HG02943 (cell line): Measurements from ENCODE around the gene ZNF684.
"Not testable (repeated sequence)": the region's sequence is repeated elsewhere in the genome, so short reads cannot be mapped to it uniquely, and the experiment has no call there.

Source experiments
- ATAC-seq: cut with Tn5 transposase; IDR thresholded peaks from one replicate; pipeline ENCODE4 v1.9.1; 2021; ENCODE audit warnings: mild to moderate bottlenecking, low read depth, moderate library complexity; ENCODE audit not compliant: unreplicated experiment

The ZNF684 gene

DNA sequence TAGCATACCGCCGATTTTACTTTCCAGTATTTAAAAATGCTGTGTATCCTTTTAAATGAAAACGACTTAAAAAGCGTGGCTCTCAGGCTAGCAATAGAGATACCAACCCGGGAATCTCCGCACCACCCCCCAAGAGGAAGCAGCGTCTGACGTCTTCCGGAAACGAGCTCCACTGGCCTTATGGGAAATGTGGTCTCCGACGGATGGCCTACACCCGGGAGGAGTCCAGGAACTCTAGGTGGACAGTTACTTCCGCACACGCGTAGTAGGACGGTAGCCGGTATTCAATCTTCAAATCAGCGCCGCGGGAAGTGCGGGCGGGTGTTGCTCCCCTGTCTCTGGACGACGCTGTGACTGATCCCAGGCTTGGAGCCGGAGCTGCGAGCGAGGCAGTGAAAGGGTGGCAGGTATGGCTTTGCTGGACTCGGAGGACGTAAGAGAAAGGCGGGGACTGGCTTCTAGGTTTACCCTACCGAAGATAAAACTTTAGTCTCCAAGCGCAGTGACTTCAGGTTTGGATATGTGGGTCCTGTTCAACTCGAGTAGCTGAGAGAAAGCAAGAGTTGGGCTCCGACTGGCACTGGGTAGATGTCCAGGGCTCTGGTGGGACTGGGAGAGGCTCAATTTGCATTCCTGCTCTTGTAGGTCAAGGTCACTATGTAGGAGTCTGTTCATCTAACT lies at the start of gene ZNF684:
Gene ZNF684 (plus strand): TSS at position 257 of the 681 bp plus-strand sequence. CDS start 1,530 bp downstream, outside the sequence.
- peak; percentile 95 for ATAC-seq

DNA sequence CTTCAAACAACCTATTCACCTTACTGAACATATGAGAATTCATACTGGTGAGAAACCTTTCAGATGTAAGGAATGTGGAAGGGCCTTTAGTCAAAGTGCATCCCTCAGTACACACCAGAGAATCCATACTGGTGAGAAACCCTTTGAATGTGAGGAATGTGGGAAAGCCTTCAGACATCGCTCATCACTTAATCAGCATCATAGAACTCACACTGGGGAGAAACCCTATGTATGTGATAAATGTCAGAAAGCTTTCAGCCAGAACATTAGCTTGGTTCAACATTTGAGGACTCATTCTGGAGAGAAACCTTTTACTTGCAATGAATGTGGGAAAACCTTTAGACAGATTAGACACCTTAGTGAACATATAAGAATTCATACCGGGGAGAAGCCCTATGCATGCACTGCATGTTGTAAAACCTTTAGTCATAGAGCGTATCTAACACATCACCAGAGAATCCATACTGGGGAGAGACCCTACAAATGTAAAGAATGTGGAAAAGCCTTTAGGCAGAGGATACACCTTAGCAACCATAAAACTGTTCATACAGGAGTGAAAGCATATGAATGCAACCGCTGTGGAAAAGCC lies 36.0 kb upstream of the ZNF684 start:
- ATAC-seq = no peak

DNA sequence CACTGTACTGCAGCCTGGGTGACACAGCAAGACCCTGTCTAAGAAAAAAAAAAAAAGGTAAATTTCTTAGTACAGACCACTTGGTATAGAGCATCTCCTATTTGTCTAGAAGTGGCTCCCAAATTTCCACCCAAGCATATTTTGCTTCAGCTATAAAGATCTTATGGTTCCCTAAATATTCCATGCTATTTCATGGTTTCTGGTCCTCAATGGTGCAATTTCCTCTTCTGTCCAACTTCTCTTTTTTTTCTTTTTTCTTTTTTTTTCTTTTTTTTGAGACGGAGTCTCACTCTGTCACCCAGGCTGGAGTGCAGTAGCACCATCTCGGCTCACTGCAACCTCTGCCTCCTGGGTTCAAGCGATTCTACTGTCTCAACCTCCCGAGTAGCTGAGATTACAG lies 28.8 kb upstream of the ZNF684 start:
- ATAC-seq = not testable (repeated sequence)

GRCh38 chr1:40507973-40508372 lies 23.5 kb upstream of the ZNF684 start:
- no peak for ATAC-seq

- peak; percentile 74 for ATAC-seq
These were observed 22.8 kb upstream of the ZNF684 start, which contains the start of gene EXO5 for GRCh38 chr1:40508375-40509341. TSS of gene EXO5 (plus strand) at chr1:40508767. CDS start at chr1:40514545, 5,778 bp downstream.

GRCh38 chr1:40519517-40519916 lies 11.9 kb upstream of the ZNF684 start:
- ATAC-seq = no peak

GRCh38 chr1:40530735-40531380 lies 579 bp upstream of the ZNF684 start:
- ATAC-seq = no peak

GRCh38 chr1:40532062-40532389 lies 589 bp downstream of the ZNF684 start:
- ATAC-seq = no peak

GRCh38 chr1:40532844-40533424 lies 1.5 kb downstream of the ZNF684 start:
- ATAC-seq = no peak

GRCh38 chr1:40534589-40534988 lies 3.2 kb downstream of the ZNF684 start:
- ATAC-seq = no peak

DNA sequence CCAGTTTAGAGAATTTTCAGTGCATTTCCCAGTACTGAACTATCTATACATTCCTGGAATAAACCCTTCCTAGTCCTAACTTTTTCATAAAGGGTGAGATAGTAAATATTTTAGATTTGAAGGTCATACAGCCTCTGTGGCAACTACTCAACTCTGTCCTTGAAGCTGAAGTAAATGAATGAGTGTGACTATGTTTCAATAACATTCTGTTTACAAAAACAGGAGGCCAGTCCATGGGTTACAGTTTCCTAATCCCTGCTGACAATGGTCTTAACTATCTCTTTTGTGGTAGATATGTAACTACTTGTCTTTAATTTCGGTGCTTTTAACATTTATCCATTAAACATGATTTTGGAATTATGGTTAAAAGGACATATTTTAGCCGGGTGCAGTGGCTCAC lies 4.3 kb downstream of the ZNF684 start:
- no peak for ATAC-seq

DNA sequence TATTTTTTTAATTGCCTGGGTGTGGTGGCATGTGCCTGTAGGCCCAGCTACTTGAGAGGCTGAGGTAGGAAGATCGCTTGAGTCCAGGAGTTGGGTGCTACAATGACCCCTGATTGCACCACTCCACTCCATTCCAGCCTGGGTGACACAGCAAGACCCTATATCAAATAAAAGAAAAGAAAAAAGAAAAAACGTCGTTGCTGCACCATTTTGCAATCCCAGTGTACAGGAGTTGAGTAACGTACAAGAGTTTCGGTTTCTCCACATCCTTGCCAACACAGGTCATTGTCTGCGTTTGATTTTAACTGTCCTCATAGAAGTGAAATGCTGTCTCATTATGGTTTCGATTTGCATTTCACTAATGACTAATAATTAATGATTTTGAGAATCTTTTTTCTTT lies 7.9 kb downstream of the ZNF684 start:
- no peak for ATAC-seq

DNA sequence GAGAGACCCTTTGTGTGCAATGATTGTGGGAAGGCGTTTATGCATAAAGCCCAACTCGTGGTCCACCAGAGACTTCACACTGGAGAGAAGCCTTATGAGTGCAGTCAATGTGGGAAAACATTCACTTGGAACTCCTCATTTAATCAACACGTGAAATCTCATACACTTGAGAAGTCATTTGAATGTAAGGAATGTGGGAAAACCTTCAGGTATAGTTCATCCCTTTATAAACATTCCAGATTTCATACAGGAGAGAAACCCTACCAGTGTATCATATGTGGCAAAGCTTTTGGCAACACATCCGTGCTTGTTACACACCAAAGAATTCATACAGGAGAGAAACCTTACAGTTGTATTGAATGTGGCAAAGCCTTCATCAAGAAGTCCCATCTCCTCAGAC lies 15.5 kb downstream of the ZNF684 start:
- ATAC-seq = no peak

GRCh38 chr1:40553017-40553416 lies 21.6 kb downstream of the ZNF684 start:
- no peak for ATAC-seq

- not testable (repeated sequence) for ATAC-seq
These were observed 23.4 kb downstream of the ZNF684 start for GRCh38 chr1:40554807-40555206.

- no peak for ATAC-seq
These were observed 24.7 kb downstream of the ZNF684 start for GRCh38 chr1:40556121-40556520.

DNA sequence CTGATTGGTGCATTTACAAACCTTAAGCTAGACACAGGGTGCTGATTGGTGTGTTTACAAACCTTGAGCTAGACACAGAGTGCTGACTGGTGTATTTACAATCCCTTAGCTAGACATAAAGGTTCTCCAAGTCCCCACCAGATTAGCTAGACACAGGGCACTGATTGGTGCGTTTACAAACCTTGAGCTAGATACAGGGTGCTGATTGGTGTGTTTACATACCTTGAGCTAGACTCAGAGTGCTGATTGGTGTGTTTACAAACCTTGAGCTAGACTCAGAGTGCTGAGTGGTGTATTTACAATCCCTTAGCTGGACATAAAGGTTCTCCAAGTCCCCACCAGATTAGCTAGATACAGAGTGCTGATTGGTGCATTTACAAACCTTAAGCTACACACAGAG lies 26.8 kb downstream of the ZNF684 start:
- ATAC-seq = not testable (repeated sequence)

DNA sequence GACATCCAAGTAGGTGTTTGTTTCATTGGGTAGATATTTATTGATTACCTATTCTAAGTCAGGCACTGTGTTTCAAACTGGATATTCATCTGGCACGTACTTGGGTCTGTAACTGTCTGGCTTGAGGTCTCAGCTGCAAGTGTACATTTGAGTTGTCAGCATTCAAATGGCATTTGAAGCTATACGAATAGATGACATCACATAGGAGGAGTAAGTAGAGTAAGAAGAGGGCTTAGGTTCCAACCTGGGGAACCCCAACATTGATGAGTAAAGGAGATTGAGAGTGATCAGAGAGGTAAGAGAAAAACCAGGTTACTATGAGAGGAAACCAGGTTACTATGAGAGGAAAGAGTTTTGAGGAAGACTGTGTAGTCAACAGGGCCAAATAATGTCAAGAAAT lies 30.7 kb downstream of the ZNF684 start:
- no peak for ATAC-seq

DNA sequence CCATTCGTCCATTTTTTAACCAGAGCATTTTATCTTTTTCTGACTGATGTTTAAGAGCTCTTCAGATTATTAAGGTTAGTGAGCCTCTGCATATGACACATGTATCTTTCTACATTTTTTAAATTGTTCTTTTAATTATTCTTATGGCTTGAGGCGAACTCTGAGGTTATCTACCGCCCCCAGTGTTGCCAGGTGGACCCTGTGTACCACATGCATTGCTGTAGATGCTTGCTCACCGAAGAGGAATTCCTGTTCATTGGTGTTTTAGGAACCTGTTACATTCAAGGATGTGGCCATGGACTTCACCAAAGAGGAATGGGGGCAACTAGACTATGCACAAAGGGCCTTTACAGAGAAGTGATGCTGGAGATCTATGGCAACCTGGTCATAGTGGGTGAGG lies 31.8 kb downstream of the ZNF684 start:
- no peak for ATAC-seq

- no peak for ATAC-seq
These were observed 33.1 kb downstream of the ZNF684 start for GRCh38 chr1:40564506-40564905.
